WTC11 (cell line): ENCODE results near the gene RPL41. TPM values are rescaled to one million over a fixed set of nuclear protein-coding genes. Genes with fewer than 3 reads are reported as not detected.
A peak's percentile ranks its signal among the peaks of the same experiment; 100 is the strongest.

ENCODE experiments used
- ATAC-seq: fragments of 200-7000 bp; cut with Tn5 transposase; 2 replicates; pipeline ENCODE4 v1.10.0; 2021; ENCODE audit warnings: mild to moderate bottlenecking, moderate library complexity
- CTCF ChIA-PET: fragments of 300-600 bp; sonication (Branson Sonifier 250); formaldehyde crosslinking; loops from one replicate; lab custom pipeline; 2021; ENCODE audit warnings: antibody characterized with exemption; lab: Charles Lee
- POLR2A ChIA-PET: fragments of 350-600 bp; sonication (Branson Sonifier 250); formaldehyde crosslinking; loops from one replicate; lab custom pipeline; 2021; ENCODE audit warnings: antibody characterized with exemption; lab: Charles Lee
- DNase-seq: peaks from one replicate; pipeline ENCODE4 v3.0.0; 2021; ENCODE audit warnings: low spot score
- H3K27ac Mint-ChIP-seq: 2 replicates; pipeline ENCODE4 v1.8.0; 2021; ENCODE audit warnings: mixed read lengths
- H3K27me3 Mint-ChIP-seq: 2 replicates; pipeline ENCODE4 v1.8.0; 2021; ENCODE audit warnings: low read depth, mild to moderate bottlenecking, moderate library complexity, mixed read lengths
- H3K36me3 Mint-ChIP-seq: 2 replicates; pipeline ENCODE4 v1.8.0; 2021; ENCODE audit warnings: mixed read lengths
- H3K4me1 Mint-ChIP-seq: 2 replicates; pipeline ENCODE4 v1.8.0; 2022; ENCODE audit warnings: mixed read lengths
- H3K4me3 Mint-ChIP-seq: 2 replicates; pipeline ENCODE4 v1.8.0; 2021; ENCODE audit warnings: mild to moderate bottlenecking, moderate library complexity, mixed read lengths
- H3K9me3 Mint-ChIP-seq: 2 replicates; pipeline ENCODE4 v1.8.0; 2021; ENCODE audit warnings: mixed read lengths
- AR ChIP-seq: fragments of 250-450 bp; sonication (Bioruptor Pico); IDR thresholded peaks from 2 replicates; pipeline ENCODE4 v1.9.0; 2021; ENCODE audit warnings: mild to moderate bottlenecking
- ATF3 ChIP-seq: sonication (generic); formaldehyde crosslinking; conservative IDR thresholded peaks from 2 replicates; pipeline ENCODE4 v1.8.1; 2022; ENCODE audit warnings: mild to moderate bottlenecking, missing genetic modification reagents
- E2F5 ChIP-seq: sonication (generic); formaldehyde crosslinking; IDR thresholded peaks from 2 replicates; pipeline ENCODE4 v1.8.1; 2022; ENCODE audit warnings: mild to moderate bottlenecking, moderate library complexity, missing genetic modification reagents
- ELF4 ChIP-seq: sonication (generic); formaldehyde crosslinking; IDR thresholded peaks from 2 replicates; pipeline ENCODE4 v1.8.1; 2022; ENCODE audit warnings: low read depth, mild to moderate bottlenecking, moderate library complexity, missing genetic modification reagents
- EMX1 ChIP-seq: fragments of 250-450 bp; sonication (Bioruptor Pico); IDR thresholded peaks from 2 replicates; pipeline ENCODE4 v1.8.0; 2021; ENCODE audit warnings: mild to moderate bottlenecking
- ESRRA ChIP-seq: sonication (generic); formaldehyde crosslinking; IDR thresholded peaks from 2 replicates; pipeline ENCODE4 v1.8.1; 2022; ENCODE audit warnings: mild to moderate bottlenecking, missing genetic modification reagents, borderline replicate concordance
- FOXK1 ChIP-seq: sonication (generic); formaldehyde crosslinking; IDR thresholded peaks from 2 replicates; pipeline ENCODE4 v1.8.0; 2022; ENCODE audit warnings: mild to moderate bottlenecking, moderate library complexity, missing genetic modification reagents
- FOXP1 ChIP-seq: sonication (generic); formaldehyde crosslinking; IDR thresholded peaks from 2 replicates; pipeline ENCODE4 v1.8.0; 2022; ENCODE audit warnings: missing genetic modification reagents, mild to moderate bottlenecking, moderate library complexity, borderline replicate concordance
- GABPB1 ChIP-seq: sonication (generic); formaldehyde crosslinking; IDR thresholded peaks from 2 replicates; pipeline ENCODE4 v1.8.1; 2023; ENCODE audit warnings: mild to moderate bottlenecking, missing genetic modification reagents
- GTF2I ChIP-seq: fragments of 250-450 bp; sonication (Bioruptor Pico); conservative IDR thresholded peaks from 2 replicates; pipeline ENCODE4 v1.4.0; 2021; ENCODE audit warnings: mild to moderate bottlenecking
- JAZF1 ChIP-seq: fragments of 250-450 bp; sonication (Bioruptor Pico); IDR thresholded peaks from 2 replicates; pipeline ENCODE4 v1.9.0; 2021; ENCODE audit warnings: moderate library complexity, mild to moderate bottlenecking, inconsistent platforms
- NFYB ChIP-seq: sonication (generic); formaldehyde crosslinking; conservative IDR thresholded peaks from 2 replicates; pipeline ENCODE4 v1.8.0; 2022; ENCODE audit warnings: low read depth, missing genetic modification reagents
- NR3C1 ChIP-seq: sonication (generic); formaldehyde crosslinking; conservative IDR thresholded peaks from 2 replicates; pipeline ENCODE4 v1.8.1; 2023; ENCODE audit warnings: low read depth, mild to moderate bottlenecking, missing genetic modification reagents
- PRDM15 ChIP-seq: sonication (generic); formaldehyde crosslinking; IDR thresholded peaks from 2 replicates; pipeline ENCODE4 v1.8.0; 2022; ENCODE audit warnings: missing genetic modification reagents
- SP1 ChIP-seq: sonication (generic); formaldehyde crosslinking; conservative IDR thresholded peaks from 2 replicates; pipeline ENCODE4 v1.8.1; 2022; ENCODE audit warnings: missing genetic modification reagents
- ZNF232 ChIP-seq: sonication (generic); formaldehyde crosslinking; IDR thresholded peaks from 2 replicates; pipeline ENCODE4 v1.8.0; 2022; ENCODE audit warnings: mild to moderate bottlenecking, missing genetic modification reagents
- ZNF416 ChIP-seq: fragments of 250-450 bp; sonication (Bioruptor Pico); IDR thresholded peaks from 2 replicates; pipeline ENCODE4 v1.9.0; 2021; ENCODE audit warnings: mild to moderate bottlenecking, inconsistent platforms
- ZNF423 ChIP-seq: fragments of 250-450 bp; sonication (Bioruptor Pico); IDR thresholded peaks from 2 replicates; pipeline ENCODE4 v2.1.2; 2022; ENCODE audit warnings: mild to moderate bottlenecking, moderate library complexity
- ZNF512 ChIP-seq: sonication (generic); formaldehyde crosslinking; IDR thresholded peaks from 2 replicates; pipeline ENCODE4 v1.8.1; 2022; ENCODE audit warnings: missing genetic modification reagents, borderline replicate concordance
- total RNA-seq: library from RNA; stranded (reverse); gene quantifications from 3 replicates; pipeline ENCODE4 v1.2.3, GENCODE V29; 2021

The RPL41 gene
- total RNA-seq, 1 experiment from 2014 or later, result 4,004 TPM

- no peak for TF ChIP-seq GABPB1
These were observed 29.8 kb upstream of the RPL41 start (continued) for GRCh38 chr12:56086608-56087007.

GRCh38 chr12:56087220-56087619 is 29.2 kb upstream of the RPL41 start:
- Mint-ChIP-seq H3K27ac (no peak overlapping the region; the same call in 1 of the 2 replicates), H3K4me3 (no peak overlapping the region), H3K36me3 (peaks cover 58% of the 10 kb centered on the region), H3K9me3 (no peaks in the 10 kb centered on the region), H3K27me3 (no peaks in the 10 kb centered on the region), H3K4me1 (no peaks in the 10 kb centered on the region)
- ATAC-seq (no peak), DNase-seq (peak; percentile 19)
- ChIA-PET POLR2A (no interaction called here), CTCF (interaction anchor here (0.6 kb wide), 1 partner anchor 433 kb away, joined by 4 read pairs; no protein-coding TSS in a partner anchor)
- no peak for TF ChIP-seq NR3C1 (CRISPR knock-in tag)
- no peak for TF ChIP-seq ATF3 (CRISPR knock-in tag)
- no peak for TF ChIP-seq E2F5 (CRISPR knock-in tag)
- TF ChIP-seq ZNF232 (CRISPR knock-in tag), result no peak
- no peak for TF ChIP-seq PRDM15 (CRISPR knock-in tag)
- TF ChIP-seq FOXP1 (CRISPR knock-in tag), result no peak
- TF ChIP-seq GTF2I (CRISPR knock-in tag), result no peak
- no peak for TF ChIP-seq ELF4
- no peak for TF ChIP-seq ZNF512 (CRISPR knock-in tag)
- TF ChIP-seq ZNF416 (CRISPR knock-in tag), result no peak
- no peak for TF ChIP-seq SP1 (CRISPR knock-in tag)
- TF ChIP-seq ESRRA, result no peak
- no peak for TF ChIP-seq FOXK1
- TF ChIP-seq ZNF423 (CRISPR knock-in tag), result no peak
- no peak for TF ChIP-seq NFYB (CRISPR knock-in tag)
- no peak for TF ChIP-seq AR (CRISPR knock-in tag)
- no peak for TF ChIP-seq JAZF1
- TF ChIP-seq EMX1 (CRISPR knock-in tag), result no peak
